Left hindlimb (tissue), 1 donor: Measurements from ENCODE around the gene CH25H.
"Not testable (repeated sequence)": the region's sequence is repeated elsewhere in the genome, so short reads cannot be mapped to it uniquely, and the experiment has no call there.

Experiments used
- DNase-seq: peaks from one replicate; pipeline ENCODE4 v3.0.0-alpha.2; 2018

CH25H gene

GRCh38 chr10:89207181-89207800, at the start of gene CH25H:
Gene CH25H (minus strand): TSS chr10:89207317. CDS start chr10:89207292, 25 bp downstream.
- peak; percentile 84 for DNase-seq

DNA sequence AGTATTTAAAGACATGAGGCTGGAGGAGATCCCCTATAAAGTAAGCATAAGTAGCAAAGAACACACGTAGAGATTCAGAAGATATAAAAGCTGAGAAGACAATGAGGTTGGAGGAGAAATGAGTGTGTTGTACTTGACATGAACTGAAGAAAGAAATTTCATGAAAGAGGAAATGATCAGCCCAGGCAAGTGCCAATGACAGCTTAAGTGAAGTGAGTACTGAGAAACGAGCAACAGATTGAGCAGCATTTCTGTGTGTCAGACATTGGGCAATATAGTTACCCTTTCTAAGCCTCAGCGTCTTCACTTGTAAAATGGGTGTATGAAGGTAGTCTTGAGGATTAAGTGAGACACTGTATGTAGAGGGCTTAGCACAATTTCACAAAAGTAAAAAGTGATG, 49.2 kb upstream of the CH25H start:
- no peak for DNase-seq

DNA sequence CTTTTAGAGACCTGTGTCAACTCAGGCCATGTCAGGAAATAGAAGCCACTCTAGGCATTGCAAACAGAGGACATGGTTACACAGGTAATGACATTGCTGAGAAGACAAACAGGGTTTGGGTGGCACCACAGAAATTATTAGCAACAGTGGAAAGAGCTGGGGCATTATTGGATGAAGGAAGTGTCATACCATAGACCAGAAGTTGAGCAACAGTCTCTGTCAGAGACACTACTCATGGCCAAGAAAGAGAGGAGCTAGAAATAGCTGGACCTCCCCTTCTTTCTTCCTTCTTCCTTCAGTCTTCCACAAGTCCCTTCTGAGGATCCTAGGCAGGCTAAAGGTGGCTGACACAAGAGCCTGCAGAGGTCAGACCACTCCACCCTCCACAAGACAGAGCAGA, 48.7 kb upstream of the CH25H start:
- DNase-seq = no peak

GRCh38 chr10:89255091-89255579, 48.0 kb upstream of the CH25H start:
- DNase-seq = not testable (repeated sequence)

GRCh38 chr10:89252225-89252585, 45.1 kb upstream of the CH25H start:
- no peak for DNase-seq

- DNase-seq = peak; percentile 98
These were observed 44.5 kb upstream of the CH25H start, which contains the start of gene LIPA for GRCh38 chr10:89251409-89252224. Gene LIPA (minus strand): TSS chr10:89251775. CDS start chr10:89247648, 4,127 bp downstream.

GRCh38 chr10:89250865-89251408, 43.8 kb upstream of the CH25H start:
- no peak for DNase-seq

DNA sequence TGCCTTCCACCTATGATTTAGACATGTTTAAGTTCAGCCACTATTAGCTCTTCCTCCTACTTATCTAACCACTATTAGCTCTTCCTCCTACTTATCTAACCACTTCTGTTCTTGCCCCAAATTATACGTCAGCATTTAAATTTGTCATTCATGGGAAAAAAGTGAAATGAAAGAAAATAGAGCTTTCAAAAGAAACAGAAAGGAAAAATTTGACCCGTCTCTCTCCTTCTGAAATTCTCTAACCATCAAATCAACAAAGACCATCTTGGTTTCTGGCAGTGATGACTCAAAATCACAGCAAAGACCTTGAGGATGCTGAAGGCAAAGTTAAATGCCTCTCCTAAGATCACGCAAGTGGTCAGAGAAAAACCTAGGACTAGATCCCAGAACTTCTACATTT, 41.9 kb upstream of the CH25H start:
- no peak for DNase-seq

- DNase-seq = not testable (repeated sequence)
These were observed 40.5 kb upstream of the CH25H start for GRCh38 chr10:89247623-89248022.

GRCh38 chr10:89245802-89246201, 38.7 kb upstream of the CH25H start:
- no peak for DNase-seq

GRCh38 chr10:89242840-89243568, 35.9 kb upstream of the CH25H start:
- no peak for DNase-seq

DNA sequence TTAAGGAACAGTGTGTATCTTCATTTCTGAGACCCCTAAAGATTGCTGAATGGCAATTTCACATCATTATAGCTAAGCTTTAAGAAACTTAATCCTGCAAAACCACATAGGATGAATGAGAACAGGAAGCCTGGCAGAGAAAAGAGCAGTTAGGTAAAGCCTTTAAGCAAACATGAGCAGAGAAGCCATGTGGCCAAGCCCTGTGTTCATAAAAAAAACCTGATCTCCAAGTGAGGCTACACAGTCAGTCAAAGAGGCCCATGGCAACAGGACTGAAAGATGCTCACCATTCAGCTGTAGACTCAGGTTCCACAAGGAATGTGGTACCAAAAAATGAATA, 35.2 kb upstream of the CH25H start:
- no peak for DNase-seq

DNA sequence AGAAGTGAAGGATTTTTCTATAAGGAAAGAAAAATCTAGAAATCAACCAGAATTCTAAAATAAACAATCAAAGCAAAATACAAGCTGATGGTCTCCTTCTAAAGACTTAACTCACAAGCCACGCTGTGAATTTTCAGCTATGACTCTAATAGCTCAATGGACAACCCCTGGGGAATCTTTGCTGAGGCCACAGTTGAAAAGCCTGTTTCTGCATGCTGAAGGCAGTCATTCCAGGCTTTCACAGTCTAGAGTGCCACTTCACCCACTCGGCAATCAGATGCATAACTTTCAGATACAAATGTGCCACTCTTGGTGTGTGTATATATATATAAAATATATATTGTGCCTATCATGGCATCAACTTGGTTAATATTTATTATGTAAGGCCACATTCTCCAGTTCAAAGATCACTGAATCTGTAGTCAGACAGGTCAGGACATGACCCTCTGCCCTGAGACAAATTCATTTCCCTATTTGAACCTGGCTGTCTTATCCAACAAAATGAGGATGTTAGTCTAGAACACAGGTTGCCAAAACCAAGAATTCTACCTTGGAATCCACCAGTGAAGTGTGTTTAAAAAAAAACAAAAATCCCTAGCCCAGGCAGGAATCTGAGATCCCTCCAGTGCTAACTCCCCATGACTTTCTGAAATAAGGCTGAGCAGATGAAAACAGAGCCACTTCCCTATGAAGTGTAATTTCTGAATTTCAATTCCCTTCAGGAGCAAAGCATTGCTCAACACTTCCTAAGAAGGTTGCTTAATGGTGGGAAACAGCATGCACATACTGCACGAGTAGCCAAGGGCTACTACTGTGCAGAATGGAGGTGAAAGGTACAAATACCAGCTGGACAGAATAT, 34.6 kb upstream of the CH25H start:
- DNase-seq = no peak

GRCh38 chr10:89241026-89241425, 33.9 kb upstream of the CH25H start:
- no peak for DNase-seq

DNA sequence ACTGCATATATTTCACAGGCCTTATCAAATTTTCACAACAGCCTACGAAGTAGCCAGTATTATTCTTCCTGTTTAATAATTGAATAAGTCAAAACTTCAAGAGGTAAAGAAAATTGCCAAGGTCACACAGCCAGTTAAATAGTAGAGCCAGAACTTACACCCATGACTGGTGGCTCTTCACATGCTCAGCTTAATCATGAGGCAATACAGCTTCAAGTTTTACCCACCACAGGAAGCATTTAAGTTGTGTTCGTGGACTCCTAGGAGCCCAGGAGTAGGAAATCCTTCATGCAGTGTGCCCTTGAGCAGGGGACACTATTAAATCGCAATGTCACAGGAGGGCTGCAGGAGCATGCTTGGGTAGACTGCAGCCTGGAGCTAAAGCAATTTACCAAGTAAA, 33.4 kb upstream of the CH25H start:
- DNase-seq = no peak

- DNase-seq = no peak
These were observed 32.0 kb upstream of the CH25H start for GRCh38 chr10:89238956-89239644.

GRCh38 chr10:89237849-89238248, 30.7 kb upstream of the CH25H start:
- no peak for DNase-seq

DNA sequence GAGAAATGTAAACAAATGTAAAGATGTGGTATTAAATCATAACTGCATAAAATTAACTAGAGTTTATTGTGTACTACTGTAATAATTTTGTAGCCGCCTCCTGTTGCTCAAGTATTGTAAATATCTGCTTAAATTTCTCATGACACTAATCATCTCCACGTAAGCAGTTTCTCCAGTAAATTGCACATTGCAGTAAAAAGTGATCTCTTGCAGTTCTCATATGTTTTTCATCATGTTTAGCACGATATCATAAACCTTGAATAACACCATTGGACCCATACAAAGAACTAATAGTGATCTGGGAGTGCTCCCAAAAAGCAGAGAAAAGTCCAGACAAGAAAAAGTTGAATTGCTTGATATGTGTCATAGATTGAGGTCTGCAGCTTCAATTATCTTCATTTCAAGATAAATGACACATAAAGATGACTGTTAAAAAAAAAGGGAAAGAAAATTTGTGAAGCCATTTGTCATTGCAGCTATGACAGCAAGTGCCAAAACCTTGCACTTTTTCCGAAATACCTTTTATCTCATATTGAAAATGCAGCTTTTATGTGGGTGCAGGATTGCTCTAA, 29.2 kb upstream of the CH25H start:
- no peak for DNase-seq

DNA sequence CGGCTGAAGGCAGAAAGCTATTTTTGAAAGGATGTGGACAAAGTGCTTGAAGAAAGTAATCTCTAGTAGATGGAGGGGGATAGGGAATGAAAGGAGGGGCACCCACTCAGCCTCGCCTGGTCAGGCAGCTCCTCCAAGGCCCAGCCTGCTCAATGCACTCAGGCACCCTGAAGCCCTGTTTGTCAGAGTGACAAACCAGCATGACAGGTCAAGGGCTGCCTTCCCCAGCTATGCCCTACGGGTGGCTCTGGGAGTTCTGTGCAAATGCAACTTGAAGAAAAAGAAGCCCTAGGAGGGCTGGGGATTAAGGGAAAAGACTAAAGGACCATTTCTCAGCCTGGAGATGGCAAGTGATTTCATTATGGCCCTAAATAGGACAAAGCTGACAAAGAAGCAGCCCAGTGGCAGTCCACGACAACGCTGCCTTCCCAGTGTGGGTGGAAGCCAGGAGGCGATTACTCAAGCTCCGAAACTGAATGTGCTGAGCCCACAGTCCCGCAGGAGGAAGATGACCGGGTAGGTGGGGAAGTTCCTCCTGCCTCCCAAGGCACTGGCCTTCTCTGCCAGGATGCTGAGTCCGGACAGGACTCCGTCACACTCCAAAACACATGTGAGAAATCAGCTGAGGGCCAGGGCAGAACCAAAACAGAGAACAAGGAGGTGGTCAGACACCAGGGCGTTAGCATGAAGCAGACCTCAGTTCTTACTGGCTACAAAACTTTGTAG, 28.1 kb upstream of the CH25H start:
- DNase-seq = peak; percentile 41

DNA sequence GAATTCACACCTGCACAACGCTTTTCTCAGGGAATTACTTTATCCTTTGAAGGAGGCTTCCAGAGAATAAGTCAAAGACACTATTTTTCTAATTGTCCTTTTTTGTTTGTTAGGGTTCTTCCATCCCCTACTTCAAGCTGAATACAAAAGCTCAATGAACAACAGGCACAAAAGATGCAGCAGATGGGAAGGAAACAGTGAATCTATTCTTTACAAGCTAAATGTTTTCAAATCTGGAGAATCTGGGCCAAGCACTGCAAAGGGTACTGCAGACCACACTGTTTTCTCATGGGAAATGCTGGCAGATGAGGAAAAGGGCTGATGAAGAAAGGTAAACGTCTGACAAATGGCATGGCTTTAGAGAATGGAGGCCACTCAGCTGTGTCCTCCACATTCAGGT, 25.9 kb upstream of the CH25H start:
- DNase-seq = no peak

DNA sequence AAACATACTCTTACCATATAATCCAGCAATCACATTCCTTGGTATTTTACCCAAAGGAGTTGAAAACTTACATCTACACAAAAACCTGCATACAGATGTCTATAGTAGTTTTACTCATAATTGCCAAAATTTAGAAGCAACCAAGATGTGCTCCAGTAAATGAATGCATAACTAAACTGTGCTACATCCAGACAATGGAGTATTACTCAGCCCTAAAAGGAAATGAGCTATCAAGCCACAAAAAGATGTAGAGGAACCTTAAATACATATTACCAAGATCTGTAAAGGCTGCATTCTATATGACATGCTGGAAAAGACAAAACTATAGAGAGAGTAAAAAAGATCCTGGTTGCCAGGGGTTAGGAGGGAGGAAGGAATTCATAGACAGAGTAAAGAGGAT, 21.8 kb upstream of the CH25H start:
- no peak for DNase-seq
